Measurements from ENCODE around the gene SPARC. TPM values are rescaled to one million over a fixed set of nuclear protein-coding genes. Genes with fewer than 3 reads are reported as not detected.

Gene SPARC
- total RNA-seq, 1 experiment from 2014 or later: 418 TPM

DNA sequence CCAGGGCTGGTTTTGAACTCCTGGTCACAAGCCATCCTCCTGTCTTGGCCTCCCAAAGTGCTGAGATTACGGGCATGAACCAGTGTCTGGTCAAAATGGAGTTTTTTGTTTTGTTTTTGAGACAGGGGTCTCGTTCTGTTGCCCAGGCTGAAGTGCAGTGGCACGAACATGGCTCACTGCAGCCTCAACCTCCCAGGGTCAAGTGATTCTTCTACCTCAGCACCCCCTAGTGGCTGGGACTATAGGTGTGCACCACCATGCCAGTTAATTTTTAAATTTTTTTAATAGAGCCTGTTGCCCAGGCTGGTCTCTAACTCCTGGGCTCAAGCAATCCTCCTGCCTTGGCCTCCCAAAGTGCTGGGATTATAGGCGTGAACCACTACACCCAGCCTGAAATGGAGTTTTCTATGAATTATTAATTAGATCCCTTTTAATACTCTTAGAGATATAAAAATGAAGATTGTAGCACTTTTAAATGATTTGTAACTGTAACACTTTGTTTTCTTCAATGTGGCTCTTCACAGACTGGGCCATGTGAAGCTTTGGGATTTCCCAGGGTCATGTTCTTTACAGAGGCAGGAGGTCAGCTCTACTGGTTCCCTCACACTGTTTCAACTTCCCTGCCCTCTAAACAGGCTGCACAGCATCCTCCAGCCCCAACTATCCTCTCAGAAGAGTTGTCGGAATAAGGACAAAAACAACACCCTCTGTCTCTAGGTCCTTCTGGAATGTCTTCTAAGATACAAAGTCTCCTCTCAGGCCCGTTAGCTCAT, 32.7 kb upstream of the SPARC start:
- DNase-seq (ENCODE audit: low spot score): peak; percentile 43
- Mint-ChIP-seq H3K36me3 (peaks cover 9% of the 10 kb centered on the region), H3K4me3 (no peak overlapping the region), H3K9me3 (peaks cover 15% of the 10 kb centered on the region), H3K27me3 (ENCODE audit: low read depth) (peaks cover 3% of the 10 kb centered on the region), H3K4me1 (peaks cover 15% of the 10 kb centered on the region), H3K27ac (no peak overlapping the region)
- no peak for TF ChIP-seq CREB1 (CRISPR knock-in tag; IDR thresholded peaks at IDR 0.05)
- peak; percentile 84; the same call in 1 of the 2 replicates for TF ChIP-seq ZNF121 (CRISPR knock-in tag; IDR thresholded peaks at IDR 0.05)
- TF ChIP-seq, protein P1, sequence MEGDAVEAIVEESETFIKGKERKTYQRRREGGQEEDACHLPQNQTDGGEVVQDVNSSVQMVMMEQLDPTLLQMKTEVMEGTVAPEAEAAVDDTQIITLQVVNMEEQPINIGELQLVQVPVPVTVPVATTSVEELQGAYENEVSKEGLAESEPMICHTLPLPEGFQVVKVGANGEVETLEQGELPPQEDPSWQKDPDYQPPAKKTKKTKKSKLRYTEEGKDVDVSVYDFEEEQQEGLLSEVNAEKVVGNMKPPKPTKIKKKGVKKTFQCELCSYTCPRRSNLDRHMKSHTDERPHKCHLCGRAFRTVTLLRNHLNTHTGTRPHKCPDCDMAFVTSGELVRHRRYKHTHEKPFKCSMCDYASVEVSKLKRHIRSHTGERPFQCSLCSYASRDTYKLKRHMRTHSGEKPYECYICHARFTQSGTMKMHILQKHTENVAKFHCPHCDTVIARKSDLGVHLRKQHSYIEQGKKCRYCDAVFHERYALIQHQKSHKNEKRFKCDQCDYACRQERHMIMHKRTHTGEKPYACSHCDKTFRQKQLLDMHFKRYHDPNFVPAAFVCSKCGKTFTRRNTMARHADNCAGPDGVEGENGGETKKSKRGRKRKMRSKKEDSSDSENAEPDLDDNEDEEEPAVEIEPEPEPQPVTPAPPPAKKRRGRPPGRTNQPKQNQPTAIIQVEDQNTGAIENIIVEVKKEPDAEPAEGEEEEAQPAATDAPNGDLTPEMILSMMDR (IDR thresholded peaks at IDR 0.05): peak; percentile 63
- CTCF ChIA-PET: interaction anchor here (0.6 to 3.5 kb wide), 8 partner anchors 11 to 68 kb away, joined by 3 to 31 read pairs (median 6); no protein-coding TSS in a partner anchor
- POLR2A ChIA-PET: no interaction called here
- peak; percentile 79 for ATAC-seq

DNA sequence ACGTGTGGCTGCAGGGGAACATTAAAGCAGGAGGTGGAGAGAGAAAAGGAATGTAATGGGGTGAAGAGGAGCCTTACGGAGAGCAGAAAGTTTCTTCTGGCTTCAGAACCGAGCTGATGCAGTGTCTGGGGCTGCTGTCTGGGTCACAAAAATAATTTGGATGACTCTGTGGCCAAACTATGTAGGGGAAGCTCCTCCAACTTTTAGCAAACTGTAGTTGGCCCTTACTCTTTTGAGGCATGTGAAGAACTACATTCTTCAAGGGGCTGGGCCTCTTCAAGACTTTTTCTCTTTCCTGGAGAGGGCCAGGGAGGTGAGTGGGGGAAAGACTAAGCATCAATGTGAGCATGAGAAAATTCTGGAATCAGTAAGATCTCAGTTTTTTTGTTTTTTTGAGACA, 31.9 kb upstream of the SPARC start:
- peaks cover 3% of the 10 kb centered on the region for H3K27me3 Mint-ChIP-seq (ENCODE audit: low read depth)
- no peak overlapping the region for H3K27ac Mint-ChIP-seq
- H3K4me1 Mint-ChIP-seq: peaks cover 15% of the 10 kb centered on the region
- POLR2A ChIA-PET: no interaction called here
- no peak for ATAC-seq
- no peak for DNase-seq (ENCODE audit: low spot score)
- peaks cover 16% of the 10 kb centered on the region for H3K9me3 Mint-ChIP-seq
- no peak overlapping the region for H3K4me3 Mint-ChIP-seq
- peaks cover 9% of the 10 kb centered on the region for H3K36me3 Mint-ChIP-seq
- TF ChIP-seq, protein P2, sequence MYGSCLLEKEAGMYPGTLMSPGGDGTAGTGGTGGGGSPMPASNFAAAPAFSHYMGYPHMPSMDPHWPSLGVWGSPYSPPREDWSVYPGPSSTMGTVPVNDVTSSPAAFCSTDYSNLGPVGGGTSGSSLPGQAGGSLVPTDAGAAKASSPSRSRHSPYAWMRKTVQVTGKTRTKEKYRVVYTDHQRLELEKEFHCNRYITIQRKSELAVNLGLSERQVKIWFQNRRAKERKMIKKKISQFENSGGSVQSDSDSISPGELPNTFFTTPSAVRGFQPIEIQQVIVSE (CRISPR knock-in tag; IDR thresholded peaks at IDR 0.05; ENCODE audit: borderline replicate concordance): no peak
- TF ChIP-seq ZNF396 (CRISPR knock-in tag; IDR thresholded peaks at IDR 0.05; ENCODE audit: borderline replicate concordance): no peak
- no peak for TF ChIP-seq NFYB (CRISPR knock-in tag; conservative IDR thresholded peaks at IDR 0.05; ENCODE audit: low read depth)
- no peak for TF ChIP-seq TEAD4 (CRISPR knock-in tag; IDR thresholded peaks at IDR 0.05)
- TF ChIP-seq SMAD4 (CRISPR knock-in tag; IDR thresholded peaks at IDR 0.05): no peak
- no peak for TF ChIP-seq ZNF263 (CRISPR knock-in tag; IDR thresholded peaks at IDR 0.05; ENCODE audit: low read depth)
- TF ChIP-seq, protein P3, sequence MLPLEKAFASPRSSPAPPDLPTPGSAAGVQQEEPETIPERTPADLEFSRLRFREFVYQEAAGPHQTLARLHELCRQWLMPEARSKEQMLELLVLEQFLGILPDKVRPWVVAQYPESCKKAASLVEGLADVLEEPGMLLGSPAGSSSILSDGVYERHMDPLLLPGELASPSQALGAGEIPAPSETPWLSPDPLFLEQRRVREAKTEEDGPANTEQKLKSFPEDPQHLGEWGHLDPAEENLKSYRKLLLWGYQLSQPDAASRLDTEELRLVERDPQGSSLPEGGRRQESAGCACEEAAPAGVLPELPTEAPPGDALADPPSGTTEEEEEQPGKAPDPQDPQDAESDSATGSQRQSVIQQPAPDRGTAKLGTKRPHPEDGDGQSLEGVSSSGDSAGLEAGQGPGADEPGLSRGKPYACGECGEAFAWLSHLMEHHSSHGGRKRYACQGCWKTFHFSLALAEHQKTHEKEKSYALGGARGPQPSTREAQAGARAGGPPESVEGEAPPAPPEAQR (CRISPR knock-in tag; IDR thresholded peaks at IDR 0.05): no peak
- no peak for TF ChIP-seq JAZF1 (CRISPR knock-in tag; IDR thresholded peaks at IDR 0.05)
- TF ChIP-seq, protein P4, sequence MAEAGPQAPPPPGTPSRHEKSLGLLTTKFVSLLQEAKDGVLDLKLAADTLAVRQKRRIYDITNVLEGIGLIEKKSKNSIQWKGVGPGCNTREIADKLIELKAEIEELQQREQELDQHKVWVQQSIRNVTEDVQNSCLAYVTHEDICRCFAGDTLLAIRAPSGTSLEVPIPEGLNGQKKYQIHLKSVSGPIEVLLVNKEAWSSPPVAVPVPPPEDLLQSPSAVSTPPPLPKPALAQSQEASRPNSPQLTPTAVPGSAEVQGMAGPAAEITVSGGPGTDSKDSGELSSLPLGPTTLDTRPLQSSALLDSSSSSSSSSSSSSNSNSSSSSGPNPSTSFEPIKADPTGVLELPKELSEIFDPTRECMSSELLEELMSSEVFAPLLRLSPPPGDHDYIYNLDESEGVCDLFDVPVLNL (CRISPR knock-in tag; IDR thresholded peaks at IDR 0.05; ENCODE audit: borderline replicate concordance, low read depth): no peak
- TF ChIP-seq ETV6 (CRISPR knock-in tag; IDR thresholded peaks at IDR 0.05): no peak
- TF ChIP-seq, protein P5, sequence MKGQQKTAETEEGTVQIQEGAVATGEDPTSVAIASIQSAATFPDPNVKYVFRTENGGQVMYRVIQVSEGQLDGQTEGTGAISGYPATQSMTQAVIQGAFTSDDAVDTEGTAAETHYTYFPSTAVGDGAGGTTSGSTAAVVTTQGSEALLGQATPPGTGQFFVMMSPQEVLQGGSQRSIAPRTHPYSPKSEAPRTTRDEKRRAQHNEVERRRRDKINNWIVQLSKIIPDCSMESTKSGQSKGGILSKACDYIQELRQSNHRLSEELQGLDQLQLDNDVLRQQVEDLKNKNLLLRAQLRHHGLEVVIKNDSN (CRISPR knock-in tag; IDR thresholded peaks at IDR 0.05): no peak
- TF ChIP-seq, protein P6, sequence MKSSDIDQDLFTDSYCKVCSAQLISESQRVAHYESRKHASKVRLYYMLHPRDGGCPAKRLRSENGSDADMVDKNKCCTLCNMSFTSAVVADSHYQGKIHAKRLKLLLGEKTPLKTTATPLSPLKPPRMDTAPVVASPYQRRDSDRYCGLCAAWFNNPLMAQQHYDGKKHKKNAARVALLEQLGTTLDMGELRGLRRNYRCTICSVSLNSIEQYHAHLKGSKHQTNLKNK (CRISPR knock-in tag; IDR thresholded peaks at IDR 0.05): no peak
- TF ChIP-seq, protein P7, sequence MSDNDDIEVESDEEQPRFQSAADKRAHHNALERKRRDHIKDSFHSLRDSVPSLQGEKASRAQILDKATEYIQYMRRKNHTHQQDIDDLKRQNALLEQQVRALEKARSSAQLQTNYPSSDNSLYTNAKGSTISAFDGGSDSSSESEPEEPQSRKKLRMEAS (CRISPR knock-in tag; IDR thresholded peaks at IDR 0.05): no peak
- no peak for TF ChIP-seq MXD4 (CRISPR knock-in tag; IDR thresholded peaks at IDR 0.05; ENCODE audit: borderline replicate concordance)
- CTCF ChIA-PET: interaction anchor here (0.6 to 3.5 kb wide), 7 partner anchors 10 to 572 kb away, joined by 3 to 27 read pairs (median 3); no protein-coding TSS in a partner anchor
